ENCODE measurements around the gene AKAP6.
A peak's percentile ranks its signal among the peaks of the same experiment; 100 is the strongest.

The AKAP6 gene

DNA sequence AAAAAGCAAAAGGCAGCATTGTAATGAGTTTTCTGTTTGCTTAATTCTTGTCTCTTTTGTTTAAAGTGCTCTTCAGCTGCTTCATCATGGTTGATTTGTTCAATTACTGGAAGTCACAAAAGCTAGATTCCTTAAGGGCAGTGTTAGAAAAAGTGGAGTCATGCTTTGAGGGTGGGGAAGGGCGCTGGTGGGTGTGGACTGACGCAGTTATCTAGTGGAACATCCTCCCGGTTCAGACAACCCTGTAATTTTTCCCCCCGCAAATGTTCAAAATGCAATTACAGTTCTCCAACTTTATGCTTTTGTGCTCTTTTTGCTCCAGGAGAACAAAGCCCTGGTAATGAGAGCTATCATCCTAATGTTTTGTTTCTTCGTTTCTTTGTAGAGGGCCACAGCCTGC, 2.1 kb downstream of the AKAP6 start:
- no peak for DNase-seq

DNA sequence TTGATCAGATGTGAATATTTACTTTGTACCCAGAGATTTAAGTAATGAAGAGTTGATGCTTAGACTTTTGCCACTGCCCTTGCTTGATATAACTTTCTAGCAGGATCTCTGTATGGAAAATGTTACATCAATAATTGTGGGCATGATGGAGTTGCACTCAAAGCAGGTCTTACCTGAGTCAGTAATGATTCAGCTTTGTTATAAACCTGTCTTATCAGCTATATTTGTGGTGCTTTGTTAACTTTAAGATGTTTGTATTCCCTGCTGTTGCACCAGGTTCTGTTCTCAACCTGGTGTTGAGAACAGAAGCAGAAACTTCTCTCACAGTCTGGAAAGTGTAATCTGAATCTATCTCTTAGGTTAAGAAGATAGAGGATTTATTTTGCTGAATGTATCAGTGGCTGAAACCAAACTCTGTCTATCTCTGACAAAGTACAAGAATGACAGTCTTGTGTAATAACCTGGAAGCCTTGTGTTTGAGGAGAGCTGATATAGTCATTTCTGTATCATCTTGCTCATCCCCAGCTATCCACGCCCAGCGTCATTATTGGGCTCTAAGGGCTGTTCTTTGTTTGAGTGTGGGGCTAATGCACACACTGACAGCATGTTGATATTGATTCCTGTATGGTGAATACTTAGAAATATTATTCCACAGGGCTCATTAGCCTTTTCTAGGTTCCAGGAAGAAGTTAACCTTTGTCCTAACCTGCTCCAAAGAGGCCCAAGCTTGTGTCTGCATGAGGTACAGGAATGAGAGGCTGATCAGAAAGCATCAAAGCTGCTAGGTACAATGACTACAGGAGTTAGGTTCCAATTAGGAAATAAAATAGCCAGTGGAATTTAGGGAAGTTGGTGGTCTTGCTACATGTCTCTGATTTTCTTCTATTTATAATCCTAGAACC, 3.6 kb downstream of the AKAP6 start:
- DNase-seq = no peak

DNA sequence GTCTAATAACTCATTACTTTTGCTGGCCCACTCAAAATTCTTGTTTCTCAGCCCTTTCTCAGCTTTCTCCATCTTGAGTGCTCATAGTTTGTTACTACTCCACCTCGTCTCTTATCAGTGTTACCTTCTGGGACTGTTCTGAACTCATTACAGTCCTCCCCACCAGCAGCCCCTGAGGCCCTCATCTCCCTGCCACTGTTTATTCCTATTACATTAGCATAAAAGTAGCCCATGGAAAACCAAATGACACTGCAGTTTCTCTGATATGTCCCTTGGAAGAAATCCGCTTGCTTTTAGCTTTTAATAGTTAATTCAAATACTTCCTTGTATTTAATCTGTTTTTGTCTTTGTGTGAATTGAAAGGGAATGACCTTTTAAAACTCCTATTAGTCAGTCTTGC, 7.6 kb downstream of the AKAP6 start:
- DNase-seq = no peak

DNA sequence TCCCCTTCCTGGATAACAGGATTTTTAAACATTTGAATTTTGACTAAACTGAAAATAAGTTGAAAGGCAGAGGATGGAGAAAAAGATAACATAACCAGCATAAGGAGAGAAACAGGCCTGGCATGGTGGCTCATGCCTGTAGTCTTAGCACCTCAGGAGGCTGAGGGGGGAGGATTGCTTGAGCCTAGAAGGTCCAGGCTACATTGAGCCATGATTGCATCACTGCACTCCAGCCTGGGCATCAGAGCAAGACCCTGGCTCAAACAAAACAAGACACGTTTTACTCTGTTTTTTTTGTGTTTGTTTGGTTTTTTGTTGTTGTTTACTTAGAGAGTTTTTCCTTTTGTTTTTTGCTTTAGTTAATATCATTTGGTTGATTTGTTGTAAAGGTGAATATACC, 8.7 kb downstream of the AKAP6 start:
- no peak for DNase-seq

DNA sequence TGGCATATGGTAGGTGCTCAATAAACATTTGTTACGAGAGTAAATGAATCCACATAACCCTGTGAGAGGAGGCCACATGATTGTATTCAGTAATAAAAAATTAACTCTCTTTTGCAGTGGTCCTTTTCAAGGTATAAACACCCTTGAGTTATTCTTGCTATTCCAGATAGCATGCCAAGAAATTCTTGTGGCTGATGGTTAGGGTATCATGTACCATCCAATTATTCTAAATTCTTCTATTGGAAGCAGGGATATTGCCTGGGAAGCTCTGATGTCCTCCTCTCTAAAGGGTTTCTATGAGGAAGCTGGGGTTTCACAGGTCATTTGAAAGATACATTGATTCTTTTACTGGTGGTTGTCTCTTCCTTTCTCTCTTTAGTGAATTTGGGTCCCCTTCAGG, 10.1 kb downstream of the AKAP6 start:
- no peak for DNase-seq

DNA sequence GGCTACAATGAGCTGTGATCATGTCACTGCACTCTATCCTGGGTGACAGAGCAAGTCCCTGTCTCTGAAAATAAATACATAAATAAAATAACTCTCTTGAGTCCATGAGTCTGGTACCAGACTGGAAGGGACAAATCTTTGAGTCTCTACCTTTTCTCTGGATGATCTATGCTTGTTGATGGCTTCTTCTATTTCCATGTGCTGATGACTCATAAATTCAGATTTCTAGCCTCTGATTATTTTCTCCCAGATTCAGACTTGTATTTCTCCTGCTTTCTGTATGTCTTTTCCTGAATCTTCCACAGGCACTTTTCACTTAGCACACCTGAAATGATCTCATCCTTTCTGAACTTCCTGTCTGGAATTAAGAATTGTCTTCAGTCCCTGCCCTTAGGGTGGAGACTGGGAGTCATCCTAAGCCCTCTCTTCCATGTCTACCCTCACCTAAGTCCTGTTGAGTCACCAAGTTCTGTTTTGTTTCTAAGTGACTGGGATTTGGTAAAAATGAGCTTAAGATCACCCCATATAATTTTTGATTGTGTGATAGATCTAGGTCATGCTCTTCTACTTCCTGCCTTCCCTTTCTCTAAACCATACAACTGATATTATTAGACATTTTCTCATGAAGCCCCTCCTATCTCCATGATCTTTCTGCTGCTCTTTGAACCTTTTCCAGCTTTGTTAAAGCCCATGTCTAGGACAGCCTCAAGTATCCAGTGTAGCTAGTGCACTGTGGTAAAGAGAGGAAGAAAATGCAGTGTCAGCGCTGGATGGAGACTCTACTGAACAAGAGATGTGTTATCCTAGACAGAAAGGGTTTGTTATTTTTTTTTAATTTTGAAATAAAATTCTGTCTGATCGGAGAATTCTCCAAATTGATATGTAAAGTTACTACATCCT, 13.1 kb downstream of the AKAP6 start:
- DNase-seq = no peak

DNA sequence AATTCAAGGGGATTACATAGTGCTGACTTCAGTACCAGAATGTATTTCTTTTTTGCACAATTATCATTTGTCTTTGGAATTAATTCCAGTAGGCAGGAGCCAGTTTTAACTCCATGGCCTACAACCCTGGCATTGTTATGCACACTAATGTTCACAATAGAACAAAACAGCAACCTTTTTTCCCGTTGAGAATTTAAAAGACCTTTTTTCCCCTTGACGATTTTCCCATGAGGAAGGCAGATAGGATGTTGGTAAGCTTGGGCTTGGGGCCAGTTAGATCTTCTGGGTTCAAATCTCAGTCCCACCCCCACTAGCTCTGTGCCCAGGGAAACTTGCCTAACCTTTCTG, 13.7 kb downstream of the AKAP6 start:
- DNase-seq = no peak

DNA sequence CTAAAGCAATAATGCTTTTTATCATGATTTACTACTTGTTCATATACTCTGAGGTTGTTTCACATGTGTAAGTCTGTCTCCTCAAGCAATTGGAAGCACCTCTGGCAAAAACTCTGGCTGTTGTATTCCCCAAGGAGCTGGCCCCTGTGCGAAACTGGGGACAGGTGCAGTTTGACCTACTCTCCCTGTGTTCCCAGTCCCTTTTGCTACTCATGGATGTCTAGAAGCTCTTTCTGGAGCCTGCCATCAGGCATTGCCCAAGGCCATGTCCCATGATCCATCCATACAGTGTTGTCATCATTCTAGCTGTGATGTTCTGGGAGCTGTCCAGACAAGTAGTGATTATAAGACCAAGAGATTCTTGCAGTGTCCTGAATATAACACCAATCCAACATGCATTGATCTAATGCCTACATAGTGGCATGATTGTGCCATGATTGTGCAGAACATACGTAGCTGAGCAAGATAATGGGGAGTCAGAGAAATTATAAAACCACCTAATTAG, 14.9 kb downstream of the AKAP6 start:
- no peak for DNase-seq

DNA sequence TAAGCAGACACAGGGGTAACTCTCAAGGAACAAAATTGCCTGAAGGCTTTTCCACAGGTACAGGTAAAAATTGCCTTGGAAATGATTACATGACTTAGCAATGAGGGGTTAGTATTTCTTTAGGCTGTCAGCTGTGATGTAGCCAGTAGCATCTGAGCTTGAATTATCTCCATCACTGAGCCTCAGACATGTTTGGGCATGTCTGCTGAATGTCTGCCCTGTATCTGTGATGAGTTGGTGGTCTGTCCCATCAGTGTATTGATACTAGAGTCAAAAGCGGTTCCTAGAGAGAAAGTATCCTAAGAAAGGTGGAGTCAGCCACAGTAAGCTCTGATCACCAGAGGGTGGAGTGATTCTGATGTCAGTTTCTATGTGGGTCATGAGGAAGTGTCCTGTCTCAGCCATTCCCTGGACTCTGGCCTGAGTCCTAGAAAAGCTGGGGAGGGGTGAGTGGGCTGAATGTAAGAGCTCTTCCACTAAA, 16.3 kb downstream of the AKAP6 start:
- no peak for DNase-seq

DNA sequence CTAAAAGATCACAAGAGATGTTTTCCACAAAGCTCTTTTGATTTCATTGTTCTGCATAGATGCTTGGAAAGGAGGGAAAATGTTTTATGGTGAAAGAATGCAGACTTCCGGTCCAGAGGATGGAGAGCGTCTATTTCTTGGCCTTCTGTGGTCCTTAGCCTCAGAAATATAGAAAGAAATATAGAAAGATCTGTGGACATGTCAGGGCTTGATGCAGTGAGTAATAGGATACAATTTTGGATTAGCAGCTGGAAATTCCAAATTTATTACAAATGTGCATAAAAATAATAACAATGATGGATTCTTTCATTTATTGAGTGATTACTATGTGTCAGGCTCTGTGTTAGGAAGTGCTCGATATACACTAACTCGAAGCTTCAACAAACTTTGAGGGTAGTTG, 20.2 kb downstream of the AKAP6 start:
- DNase-seq = no peak

DNA sequence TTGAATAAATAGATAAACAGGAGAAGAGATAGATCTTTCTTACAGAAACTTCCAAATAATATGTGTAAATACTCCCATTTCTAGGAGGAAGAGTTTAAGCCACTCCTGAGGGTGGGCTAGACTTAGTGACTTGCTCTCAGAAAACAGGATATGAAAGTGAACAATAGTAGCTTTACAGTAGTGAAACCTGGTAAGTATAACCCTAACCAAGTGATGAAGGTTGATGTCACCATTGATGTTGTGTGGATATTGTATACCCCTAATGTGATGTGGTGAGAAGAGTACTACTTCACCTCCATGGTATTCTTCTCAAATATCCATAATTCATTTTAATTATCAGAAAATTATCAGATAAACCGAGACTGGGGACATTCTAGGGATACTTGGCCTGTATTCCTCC, 20.9 kb downstream of the AKAP6 start:
- DNase-seq = peak; percentile 61

DNA sequence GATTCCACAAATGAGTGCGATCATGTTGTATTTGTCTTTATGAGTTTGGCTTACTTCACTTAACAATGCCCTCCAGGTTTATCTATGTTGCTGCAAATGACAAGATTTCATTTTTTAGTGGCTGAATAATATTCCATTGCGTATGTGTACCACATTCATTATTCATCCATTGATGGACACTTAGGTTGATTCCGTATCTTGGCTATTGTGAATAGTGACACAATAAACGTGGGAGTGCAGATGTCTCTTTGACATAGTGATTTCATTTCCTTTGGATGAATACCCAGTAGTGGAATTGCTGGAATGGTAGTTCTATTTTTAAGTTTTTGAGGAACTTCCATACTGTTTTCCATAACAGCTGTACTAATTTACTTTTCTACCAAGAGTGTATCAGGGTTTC, 23.5 kb downstream of the AKAP6 start:
- no peak for DNase-seq

DNA sequence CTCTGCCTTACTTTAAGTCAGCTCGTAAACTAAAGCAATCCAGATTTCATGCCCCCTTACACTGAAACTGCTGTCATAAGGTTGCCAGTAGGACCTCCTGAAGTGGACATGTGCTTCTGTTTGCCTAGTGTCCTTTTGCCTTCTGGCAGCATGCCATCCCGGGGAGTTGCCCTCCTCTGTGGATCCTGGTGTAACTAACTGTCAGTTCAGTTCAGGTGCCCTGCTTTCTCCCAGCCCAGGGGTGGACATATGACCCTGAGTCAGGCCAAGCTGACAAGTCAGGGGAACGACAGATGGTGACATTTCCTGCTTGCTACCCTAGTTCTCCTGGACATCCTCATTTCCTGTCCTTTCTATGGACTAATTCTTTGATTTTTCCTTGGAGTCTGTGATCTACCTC, 25.6 kb downstream of the AKAP6 start:
- DNase-seq = no peak

DNA sequence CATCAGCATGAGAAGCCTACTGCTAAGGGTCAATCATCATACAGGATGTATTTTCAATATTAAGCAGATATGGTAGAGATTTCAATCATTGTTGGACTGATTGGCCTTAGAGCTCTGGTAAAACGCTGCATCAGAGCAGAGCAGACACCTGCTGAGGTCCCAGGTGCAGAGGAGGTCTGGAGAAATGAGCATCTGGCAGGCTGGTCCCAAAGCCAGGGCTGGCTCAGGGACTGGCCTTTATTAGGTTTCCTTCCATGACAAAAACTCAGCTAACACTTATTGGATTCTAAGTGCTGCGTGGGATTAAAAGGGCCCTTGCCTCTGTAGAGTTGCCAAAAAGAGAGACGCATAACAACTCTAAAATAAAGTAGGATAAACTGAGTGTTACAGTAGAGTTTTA, 29.7 kb downstream of the AKAP6 start:
- no peak for DNase-seq

DNA sequence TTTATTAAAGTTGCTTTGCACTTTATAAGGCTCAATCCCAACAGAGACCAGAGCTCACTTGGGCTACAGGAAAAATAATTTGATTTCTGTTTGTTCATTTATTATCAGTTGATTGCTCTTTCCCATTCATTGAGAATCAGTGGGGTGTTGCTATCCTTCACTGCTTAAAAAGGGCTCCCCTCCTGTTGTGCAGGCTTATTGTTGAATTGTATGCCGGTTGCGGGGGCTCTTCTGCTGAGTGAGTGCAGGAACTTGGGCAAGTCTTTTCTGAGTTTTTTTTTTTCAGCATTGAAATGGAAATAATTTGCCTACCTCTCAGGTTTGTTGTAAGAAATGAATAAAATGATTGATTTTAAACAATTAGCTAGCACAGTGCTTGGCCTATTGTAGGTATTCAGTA, 32.6 kb downstream of the AKAP6 start:
- no peak for DNase-seq

DNA sequence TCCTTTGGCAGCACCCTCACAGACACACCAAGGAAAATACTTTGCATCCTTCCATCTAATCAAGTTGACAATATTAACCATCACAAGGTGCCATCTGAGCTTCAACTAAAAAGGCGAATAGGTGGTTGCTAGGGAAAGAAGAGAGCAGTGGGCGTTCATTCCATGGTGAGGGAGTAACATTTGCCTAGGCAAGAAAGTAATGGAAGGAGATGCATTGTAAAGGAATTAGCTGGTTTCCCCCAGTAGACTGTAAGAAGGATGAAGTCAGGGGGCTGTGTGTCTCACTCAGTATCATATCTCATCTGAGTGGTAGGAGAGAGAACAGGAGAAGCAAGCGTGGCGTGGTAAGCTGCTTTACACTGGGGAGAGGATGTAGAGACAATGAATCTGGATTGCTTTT, 34.7 kb downstream of the AKAP6 start:
- no peak for DNase-seq

DNA sequence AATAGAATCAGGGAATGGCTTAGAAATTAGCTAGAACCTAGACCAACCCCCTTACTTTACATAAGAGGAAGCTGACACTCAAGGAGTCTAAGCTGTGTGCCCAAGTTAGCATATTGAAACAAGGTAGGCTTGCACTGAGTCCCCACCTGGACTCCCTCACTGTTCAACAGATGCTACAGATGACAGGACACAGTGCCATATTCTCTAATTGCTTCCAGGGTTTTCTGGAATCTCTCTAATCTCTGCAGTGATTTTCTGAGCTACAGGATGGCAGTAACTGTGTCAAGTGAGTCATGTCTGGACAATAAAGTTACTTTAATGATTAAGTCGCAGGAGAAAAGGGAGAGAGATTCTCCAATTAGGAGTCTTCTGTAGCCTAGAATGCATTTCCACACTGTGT, 35.8 kb downstream of the AKAP6 start:
- DNase-seq = no peak

DNA sequence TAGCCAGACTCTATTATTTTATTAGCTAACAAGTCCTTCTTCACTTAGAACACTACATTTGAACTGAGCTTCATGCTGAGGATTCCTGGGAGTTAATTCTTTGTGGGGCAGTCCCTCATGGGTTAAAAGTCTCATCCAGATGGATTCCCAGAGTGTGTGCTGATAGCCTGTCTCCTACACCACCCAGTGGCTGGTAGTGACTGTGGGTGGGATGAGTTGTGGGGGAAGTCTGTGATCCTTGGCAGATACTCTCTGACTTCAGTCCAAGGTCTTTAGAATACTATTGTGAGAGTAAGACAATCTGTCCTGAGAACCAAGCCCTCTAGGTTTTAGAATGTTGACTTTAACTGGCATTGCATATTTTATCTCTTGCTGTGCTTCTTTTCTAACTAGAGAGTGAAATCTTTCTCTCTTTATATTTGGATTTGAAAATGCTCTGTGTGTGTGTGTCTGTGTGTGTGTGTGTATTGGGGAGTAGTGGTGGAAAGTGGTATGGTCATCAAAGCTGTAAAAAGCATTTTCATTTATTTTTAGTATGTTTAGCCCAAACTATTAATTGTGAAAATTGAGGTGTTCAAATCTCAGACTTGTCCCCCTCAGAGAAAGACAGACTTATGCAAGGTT, 37.3 kb downstream of the AKAP6 start:
- no peak for DNase-seq

DNA sequence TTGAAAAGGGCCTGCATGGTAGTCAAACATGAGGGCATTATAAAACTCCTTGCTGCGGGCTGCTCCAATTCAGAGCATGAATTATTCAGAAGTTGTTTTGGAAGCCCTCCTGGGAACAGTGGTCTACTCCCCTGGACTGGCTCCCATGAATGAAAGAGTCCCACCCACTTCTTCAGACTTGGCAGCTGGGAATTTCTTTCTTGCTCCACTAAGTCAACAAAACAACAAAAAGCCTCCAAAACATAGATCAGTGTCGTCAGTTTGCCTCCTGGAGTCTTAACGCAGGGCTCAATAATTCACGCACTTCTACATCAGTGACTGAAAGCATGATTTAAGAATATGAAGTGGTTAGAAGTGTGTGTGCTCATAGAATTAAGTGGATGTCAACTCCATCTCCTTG, 37.9 kb downstream of the AKAP6 start:
- DNase-seq = no peak

DNA sequence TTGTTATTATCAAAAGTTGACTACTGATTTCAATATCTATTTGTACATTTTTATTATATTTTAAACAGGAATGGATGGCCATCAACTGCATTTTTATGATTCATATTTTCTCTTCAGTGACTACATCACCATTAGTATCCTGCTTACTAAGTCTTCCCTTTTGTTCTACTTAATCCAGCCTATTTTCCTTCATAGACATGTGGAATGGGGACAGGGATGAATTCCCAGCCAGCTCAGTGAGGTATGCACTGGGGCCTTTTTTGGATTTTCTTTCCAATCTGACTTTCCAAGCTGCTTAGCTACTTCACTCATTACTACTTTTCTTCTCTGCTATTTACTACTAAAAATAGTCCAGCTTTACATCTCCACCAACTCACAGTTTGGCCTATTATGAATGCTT, 38.4 kb downstream of the AKAP6 start:
- DNase-seq = no peak

DNA sequence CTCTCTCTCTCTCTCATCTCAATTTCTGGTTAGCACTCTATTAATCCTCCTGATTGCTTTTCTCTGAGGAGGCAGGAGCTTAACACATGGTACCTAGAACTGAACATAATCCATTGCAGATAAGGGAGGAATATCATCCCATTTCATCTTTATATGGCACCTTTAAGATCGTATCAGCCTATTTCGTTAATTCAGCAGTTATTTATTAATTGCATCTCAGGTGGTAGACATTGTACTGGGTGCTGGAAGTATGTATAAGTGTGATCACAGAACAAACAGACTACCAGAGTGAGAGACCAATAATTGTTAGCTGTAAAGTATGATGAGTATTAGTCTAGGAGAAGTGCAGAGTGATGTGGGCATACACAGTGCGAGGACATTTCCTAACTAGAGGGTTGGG, 39.0 kb downstream of the AKAP6 start:
- no peak for DNase-seq

DNA sequence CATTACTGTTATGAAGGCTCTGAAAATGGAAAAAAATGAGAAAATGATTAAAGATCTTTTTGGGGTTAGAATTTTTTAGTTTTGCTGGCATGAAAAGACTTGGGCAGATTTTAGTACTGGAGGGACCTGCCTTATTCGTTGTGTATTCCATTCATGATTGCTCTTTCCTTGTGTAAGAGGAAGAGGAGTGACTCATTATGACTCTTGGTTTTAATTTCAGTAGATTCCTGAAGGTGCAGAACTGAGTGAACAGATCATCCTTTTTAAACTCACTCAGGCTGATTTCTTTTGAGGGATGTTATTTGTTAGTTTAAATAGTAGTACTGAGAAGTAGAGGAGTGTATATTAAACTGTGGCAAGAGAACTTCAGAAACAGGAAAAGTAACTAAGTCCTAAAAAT, 41.6 kb downstream of the AKAP6 start:
- DNase-seq = no peak

DNA sequence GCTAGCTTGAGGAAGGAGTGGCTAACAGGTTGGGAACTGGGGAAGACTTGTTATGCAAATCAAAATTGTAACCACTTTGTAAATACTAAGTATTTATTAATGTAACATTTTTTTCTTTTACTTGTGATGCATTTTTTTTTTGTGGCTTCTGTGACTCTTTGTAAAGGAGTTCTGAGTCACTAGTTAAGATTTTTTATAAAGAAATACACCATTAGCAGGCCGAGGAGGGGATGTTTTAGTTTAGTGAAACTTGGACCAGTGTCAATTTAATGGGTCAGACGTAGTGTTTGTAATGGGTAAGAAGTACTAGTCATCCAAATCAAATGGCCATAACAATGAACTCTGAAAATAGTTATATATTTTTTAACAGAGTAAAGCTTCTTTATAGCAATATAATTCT, 43.1 kb downstream of the AKAP6 start:
- DNase-seq = no peak
